Mucosa of rectum (tissue), 2 donors: Measurements from ENCODE around the gene MELK.
A peak's percentile ranks its signal among the peaks of the same experiment; 100 is the strongest.

Experiments
- H3K27ac ChIP-seq, 2 donors: one replicate each; pipeline ENCODE4 v1.7.0; 2013; ENCODE audit warnings: inconsistent platforms in 2 of 2, low read depth in 2 of 2, low read length in 2 of 2
- H3K27me3 ChIP-seq, 2 donors: one replicate each; pipeline ENCODE4 v1.7.0; 2013; ENCODE audit warnings: low read length in 2 of 2; ENCODE audit not compliant: control insufficient read depth in 2 of 2, insufficient read depth in 2 of 2
- H3K36me3 ChIP-seq, 2 donors: one replicate each; pipeline ENCODE4 v1.7.0; 2013; ENCODE audit warnings: low read length in 2 of 2; ENCODE audit not compliant: control insufficient read depth in 2 of 2, insufficient read depth in 2 of 2
- H3K4me1 ChIP-seq, 2 donors: one replicate each; pipeline ENCODE4 v1.7.0; 2013; ENCODE audit warnings: low read length in 2 of 2, mild to moderate bottlenecking in 1 of 2; ENCODE audit not compliant: control insufficient read depth in 2 of 2, insufficient read depth in 2 of 2
- H3K4me3 ChIP-seq, 2 donors: one replicate each; pipeline ENCODE4 v1.7.0; 2013; ENCODE audit warnings: low read length in 2 of 2
- H3K9ac ChIP-seq, 2 donors: one replicate each; pipeline ENCODE4 v1.7.0; 2013; ENCODE audit warnings: low read length in 2 of 2, low read depth in 1 of 2, mild to moderate bottlenecking in 1 of 2
- H3K9me3 ChIP-seq, 2 donors: one replicate each; pipeline ENCODE4 v1.7.0; 2013; ENCODE audit warnings: low read length in 2 of 2; ENCODE audit not compliant: control insufficient read depth in 2 of 2
- donor health status: healthy.
- donor health status: Normal muscosa, but diverticular disease.

MELK gene

GRCh38 chr9:36575411-36575882 is 2.8 kb downstream of the MELK start:
- Histone ChIP-seq H3K27me3 (no peaks in the 10 kb centered on the region), H3K4me1 (peaks cover 4 to 6% of the 10 kb centered on the region in 2 donors), H3K27ac (no peak overlapping the region)

GRCh38 chr9:36576866-36577265 is 4.2 kb downstream of the MELK start:
- H3K27ac ChIP-seq = no peak overlapping the region
- no peaks in the 10 kb centered on the region for H3K36me3 ChIP-seq
- no peaks in the 10 kb centered on the region for H3K27me3 ChIP-seq
- H3K4me1 ChIP-seq = peaks cover 4 to 6% of the 10 kb centered on the region in 2 donors
- no peaks in the 10 kb centered on the region for H3K9me3 ChIP-seq
- no peak overlapping the region for H3K4me3 ChIP-seq
- H3K9ac ChIP-seq = no peak overlapping the region

More at GRCh38 chr9:36575411-36575882, 2.8 kb downstream of the MELK start:
- Histone ChIP-seq H3K4me3 (no peak overlapping the region), H3K9me3 (no peaks in the 10 kb centered on the region), H3K9ac (no peak overlapping the region), H3K36me3 (no peaks in the 10 kb centered on the region)

- no peaks in the 10 kb centered on the region for H3K4me1 ChIP-seq
- no peaks in the 10 kb centered on the region for H3K36me3 ChIP-seq
- H3K9ac ChIP-seq = no peak overlapping the region
- no peak overlapping the region for H3K27ac ChIP-seq
- no peaks in the 10 kb centered on the region for H3K9me3 ChIP-seq
- no peaks in the 10 kb centered on the region for H3K27me3 ChIP-seq
- H3K4me3 ChIP-seq = no peak overlapping the region
These were observed 12.1 kb downstream of the MELK start for GRCh38 chr9:36584620-36585460.

- no peaks in the 10 kb centered on the region for H3K36me3 ChIP-seq
- H3K4me1 ChIP-seq = peaks cover 0 to 3% of the 10 kb centered on the region in 2 donors
- peak overlapping the region in 1 of 2 donors; percentile 13 for H3K4me3 ChIP-seq
These were observed 17.5 kb downstream of the MELK start for GRCh38 chr9:36590231-36590630.

GRCh38 chr9:36592801-36593583 is 20.3 kb downstream of the MELK start:
- H3K27me3 ChIP-seq = no peaks in the 10 kb centered on the region
- no peaks in the 10 kb centered on the region for H3K9me3 ChIP-seq
- no peak overlapping the region for H3K9ac ChIP-seq
- peaks cover 0 to 3% of the 10 kb centered on the region in 2 donors for H3K4me1 ChIP-seq
- H3K4me3 ChIP-seq = no peak overlapping the region
- H3K27ac ChIP-seq = no peak overlapping the region
- no peaks in the 10 kb centered on the region for H3K36me3 ChIP-seq

More at GRCh38 chr9:36590231-36590630, 17.5 kb downstream of the MELK start:
- H3K9me3 ChIP-seq = no peaks in the 10 kb centered on the region
- peak overlapping the region in 1 of 2 donors; percentile 36 for H3K27ac ChIP-seq
- H3K27me3 ChIP-seq = no peaks in the 10 kb centered on the region
- no peak overlapping the region for H3K9ac ChIP-seq

- Histone ChIP-seq H3K27me3 (no peaks in the 10 kb centered on the region), H3K36me3 (no peaks in the 10 kb centered on the region), H3K9me3 (no peaks in the 10 kb centered on the region), H3K27ac (no peak overlapping the region), H3K4me1 (peaks cover 0 to 3% of the 10 kb centered on the region in 2 donors), H3K9ac (no peak overlapping the region), H3K4me3 (no peak overlapping the region)
These were observed 21.5 kb downstream of the MELK start for GRCh38 chr9:36594213-36594612.

GRCh38 chr9:36597412-36598178 is 24.9 kb downstream of the MELK start:
- Histone ChIP-seq H3K27ac (no peak overlapping the region), H3K4me3 (no peak overlapping the region), H3K9ac (no peak overlapping the region), H3K9me3 (no peaks in the 10 kb centered on the region), H3K36me3 (peaks cover 0 to 2% of the 10 kb centered on the region in 2 donors), H3K27me3 (no peaks in the 10 kb centered on the region), H3K4me1 (peaks cover 0 to 3% of the 10 kb centered on the region in 2 donors)

- Histone ChIP-seq H3K4me3 (no peak overlapping the region), H3K4me1 (peaks cover 0 to 2% of the 10 kb centered on the region in 2 donors), H3K27me3 (no peaks in the 10 kb centered on the region), H3K27ac (no peak overlapping the region), H3K36me3 (peaks cover 0 to 2% of the 10 kb centered on the region in 2 donors), H3K9me3 (no peaks in the 10 kb centered on the region), H3K9ac (no peak overlapping the region)
These were observed 25.6 kb downstream of the MELK start for GRCh38 chr9:36598273-36598672.

- Histone ChIP-seq H3K4me3 (no peak overlapping the region), H3K27ac (no peak overlapping the region), H3K27me3 (no peaks in the 10 kb centered on the region), H3K36me3 (peaks cover 0 to 2% of the 10 kb centered on the region in 2 donors), H3K9ac (no peak overlapping the region), H3K9me3 (no peaks in the 10 kb centered on the region), H3K4me1 (no peaks in the 10 kb centered on the region)
These were observed 30.3 kb downstream of the MELK start for GRCh38 chr9:36603006-36603405.
